ENCODE data around the gene MICAL3. TPM values are rescaled to one million over a fixed set of nuclear protein-coding genes. Genes with fewer than 3 reads are reported as not detected.

MICAL3 gene
- polyA plus RNA-seq, 1 of the 3 experiments (the other 2 are of a cell fraction), result 83.1 TPM

GRCh38 chr22:17928391-17928790, 96.0 kb downstream of the MICAL3 start (continued):
- TF ChIP-seq ZBTB33 (IDR thresholded peaks at IDR 0.05; ENCODE audit: borderline replicate concordance, low read depth), result no peak
- no peak for TF ChIP-seq MXI1 (IDR thresholded peaks at IDR 0.05; ENCODE audit: low read depth, low read length)
- no peak for TF ChIP-seq PBX3 (IDR thresholded peaks at IDR 0.05)
- no peak for TF ChIP-seq YY1 (IDR thresholded peaks at IDR 0.05; ENCODE audit: low read depth)

GRCh38 chr22:17927062-17927461, 97.3 kb downstream of the MICAL3 start:
- Histone ChIP-seq H3K4me1 (ENCODE audit: control insufficient read depth in 1 of 2, insufficient read depth in 2 of 2, low read depth in 1 of 2, low read length in 1 of 2) (peaks cover 23 to 45% of the 10 kb centered on the region in 2 experiments), H3K9ac (no peak overlapping the region), H3K4me3 (ENCODE audit: low read depth in 2 of 2, low read length in 1 of 2) (no peak overlapping the region), H3K27ac (ENCODE audit: low read depth in 2 of 2, low read length in 1 of 2) (no peak overlapping the region), H3K36me3 (replicated peaks in 1 of 2; ENCODE audit: control insufficient read depth in 1 of 2, insufficient read depth in 2 of 2, low read length in 1 of 2) (no peaks in the 10 kb centered on the region), H3K27me3 (ENCODE audit: insufficient read depth) (no peaks in the 10 kb centered on the region), H3F3A (replicated peaks; ENCODE audit: insufficient read depth) (peaks cover 14% of the 10 kb centered on the region), H2AFZ (ENCODE audit: low read depth) (no peak overlapping the region), H3K9me2 (no peaks in the 10 kb centered on the region), H3K79me2 (ENCODE audit: insufficient read depth) (peaks cover 89% of the 10 kb centered on the region), H4K20me1 (ENCODE audit: insufficient read depth) (peaks cover 69% of the 10 kb centered on the region), H3K9me3 (no peaks in the 10 kb centered on the region), H3K4me2 (no peak overlapping the region)
- POLR2A ChIA-PET, result no interaction called here
- CTCF ChIA-PET, result no interaction called here
- DNase-seq, result no peak
- TF ChIP-seq RFX5 (IDR thresholded peaks at IDR 0.05; ENCODE audit: low read length) (no peak), EZH2phosphoT487 (IDR thresholded peaks at IDR 0.05; ENCODE audit: borderline replicate concordance, low read depth) (no peak), MXI1 (IDR thresholded peaks at IDR 0.05; ENCODE audit: low read depth, low read length) (no peak), YY1 (IDR thresholded peaks at IDR 0.05; ENCODE audit: low read depth) (no peak), RCOR1 (IDR thresholded peaks at IDR 0.05; ENCODE audit: low read length) (no peak), GATA2 (CRISPR knock-in tag; IDR thresholded peaks at IDR 0.05) (no peak), EP300 (IDR thresholded peaks at IDR 0.05; ENCODE audit: borderline replicate concordance in 1 of 2, low read depth in 1 of 2, low read length in 1 of 2) (no peak), FOXJ3 (CRISPR knock-in tag; IDR thresholded peaks at IDR 0.05) (no peak), ZBTB33 (IDR thresholded peaks at IDR 0.05; ENCODE audit: borderline replicate concordance, low read depth) (no peak), RAD21 (IDR thresholded peaks at IDR 0.05; ENCODE audit: low read length) (no peak), ELF1 (IDR thresholded peaks at IDR 0.05) (no peak), IRF3 (IDR thresholded peaks at IDR 0.05; ENCODE audit: low read depth, low read length) (no peak), USF1 (IDR thresholded peaks at IDR 0.05; ENCODE audit: borderline replicate concordance, low read depth) (no peak), PBX3 (IDR thresholded peaks at IDR 0.05) (no peak), REST (IDR thresholded peaks at IDR 0.05; ENCODE audit: low read depth, low read length) (no peak), SIN3A (IDR thresholded peaks at IDR 0.05; ENCODE audit: borderline replicate concordance, low read depth, low read length) (no peak), FOXM1 (IDR thresholded peaks at IDR 0.05; ENCODE audit: low read depth) (no peak)
